Hepatocyte (in vitro differentiated cells): ENCODE measurements around the gene MED7. TPM values are rescaled to one million over a fixed set of nuclear protein-coding genes. Genes with fewer than 3 reads are reported as not detected.

Source experiments
- DNase-seq: peaks from one replicate; pipeline ENCODE4 v3.0.0-alpha.2; 2016; ENCODE audit warnings: low spot score
- H2AFZ ChIP-seq: fragments of 200-600 bp; sonication (generic); 2 replicates; pipeline ENCODE4 v1.6.0; 2016; ENCODE audit warnings: antibody characterized with exemption, mild to moderate bottlenecking
- H3K27ac ChIP-seq: fragments of 200-600 bp; sonication (generic); 2 replicates; pipeline ENCODE4 v1.5.1; 2016; ENCODE audit warnings: mild to moderate bottlenecking
- H3K27me3 ChIP-seq: fragments of 200-600 bp; sonication (generic); 2 replicates; pipeline ENCODE4 v1.6.1; 2016
- H3K36me3 ChIP-seq: fragments of 200-600 bp; sonication (generic); replicated peaks from 2 replicates; pipeline ENCODE4 v1.5.1; 2016; ENCODE audit warnings: low read depth; ENCODE audit not compliant: insufficient read depth
- H3K4me1 ChIP-seq: fragments of 200-600 bp; sonication (generic); 2 replicates; pipeline ENCODE4 v1.5.1; 2016; ENCODE audit warnings: mild to moderate bottlenecking, moderate library complexity; ENCODE audit not compliant: insufficient read depth
- H3K4me2 ChIP-seq: fragments of 200-600 bp; sonication (generic); 2 replicates; pipeline ENCODE4 v1.6.0; 2016
- H3K4me3 ChIP-seq: fragments of 200-600 bp; sonication (generic); 2 replicates; pipeline ENCODE4 v1.5.1; 2016; ENCODE audit warnings: mild to moderate bottlenecking
- H3K79me2 ChIP-seq: fragments of 200-600 bp; sonication (generic); 2 replicates; pipeline ENCODE4 v1.6.0; 2017; ENCODE audit warnings: mild to moderate bottlenecking
- H3K9me2 ChIP-seq: fragments of 200-600 bp; sonication (generic); replicated peaks from 2 replicates; pipeline ENCODE4 v1.6.0; 2017; ENCODE audit warnings: mild to moderate bottlenecking; ENCODE audit not compliant: insufficient read depth
- H3K9me3 ChIP-seq: fragments of 200-600 bp; sonication (generic); 2 replicates; pipeline ENCODE4 v1.5.1; 2016; ENCODE audit warnings: low read depth, mild to moderate bottlenecking
- H4K20me1 ChIP-seq: fragments of 200-600 bp; sonication (generic); 2 replicates; pipeline ENCODE4 v1.6.0; 2016; ENCODE audit warnings: mild to moderate bottlenecking; ENCODE audit not compliant: insufficient read depth, poor library complexity, severe bottlenecking
- CTCF ChIP-seq: fragments of 200-600 bp; sonication (generic); IDR thresholded peaks from 2 replicates; pipeline ENCODE4 v1.5.1; 2016; ENCODE audit warnings: antibody characterized with exemption, mild to moderate bottlenecking; ENCODE audit not compliant: poor library complexity
- EZH2 ChIP-seq: fragments of 200-600 bp; sonication (generic); IDR thresholded peaks from 2 replicates; pipeline ENCODE4 v1.6.1; 2016; ENCODE audit warnings: antibody characterized with exemption, mild to moderate bottlenecking, borderline replicate concordance
- EZH2phosphoT487 ChIP-seq: fragments of 200-600 bp; sonication (generic); IDR thresholded peaks from one replicate; pipeline ENCODE4 v1.6.1; 2018; ENCODE audit warnings: antibody characterized with exemption, mild to moderate bottlenecking, low read depth, moderate library complexity; ENCODE audit not compliant: unreplicated experiment, severe bottlenecking
- WGBS: methylation state at CpG from one replicate; pipeline ENCODE4 v1.1.6; 2016; ENCODE audit warnings: low lambda C conversion rate; ENCODE audit errors: missing lambda C conversion rate; 5-methylcytosine and 5-hydroxymethylcytosine counted together
- polyA plus RNA-seq: library from polyadenylated mRNA; unstranded; fragments of >200 nt; fragmentation: Nextera tagmentation; extraction: Ambion mirVana; gene quantifications from 2 replicates; pipeline ENCODE4 v1.2.1, GENCODE V29; 2016
- total RNA-seq: library from RNA; depleted of rRNA; stranded (reverse); fragments of >200 nt; gene quantifications from 2 replicates; pipeline ENCODE4 v1.2.3, GENCODE V29; 2014

MED7 gene
- total and polyA plus RNA-seq, 2 experiments from 2014 or later = 16.8 to 20.7 TPM

- H3K9me2 ChIP-seq = no peaks in the 10 kb centered on the region
- H3K9me3 ChIP-seq = no peaks in the 10 kb centered on the region
- H3K79me2 ChIP-seq = no peaks in the 10 kb centered on the region
- TF ChIP-seq CTCF = no peak
- no peak for TF ChIP-seq EZH2phosphoT487
- no peak for TF ChIP-seq EZH2
- H2AFZ ChIP-seq = no peak overlapping the region
- no peaks in the 10 kb centered on the region for H4K20me1 ChIP-seq
- H3K27ac ChIP-seq = no peak overlapping the region
- H3K4me3 ChIP-seq = no peak overlapping the region
- H3K4me2 ChIP-seq = no peak overlapping the region
- 95% methylated on average over 4 of the region's 4 CpGs for WGBS
- H3K27me3 ChIP-seq = peaks cover 7% of the 10 kb centered on the region
- no peaks in the 10 kb centered on the region for H3K4me1 ChIP-seq
- no peak for DNase-seq
- H3K36me3 ChIP-seq = no peaks in the 10 kb centered on the region
Measured at GRCh38 chr5:157160001-157160400, 17.3 kb upstream of the MED7 start.

- H3K27ac ChIP-seq = no peak overlapping the region
- peaks cover 7% of the 10 kb centered on the region for H3K27me3 ChIP-seq
- no peak for DNase-seq
- H3K4me3 ChIP-seq = no peak overlapping the region
- no peak overlapping the region for H3K4me2 ChIP-seq
- no peaks in the 10 kb centered on the region for H3K9me3 ChIP-seq
- no peaks in the 10 kb centered on the region for H3K79me2 ChIP-seq
- no peaks in the 10 kb centered on the region for H4K20me1 ChIP-seq
- TF ChIP-seq EZH2 (no peak), CTCF (no peak), EZH2phosphoT487 (no peak)
- no peaks in the 10 kb centered on the region for H3K4me1 ChIP-seq
- no peaks in the 10 kb centered on the region for H3K9me2 ChIP-seq
- 93% methylated on average over 6 of the region's 6 CpGs for WGBS
- H2AFZ ChIP-seq = no peak overlapping the region
- no peaks in the 10 kb centered on the region for H3K36me3 ChIP-seq
Measured at GRCh38 chr5:157159209-157159751, 16.6 kb upstream of the MED7 start.

GRCh38 chr5:157157293-157157891 is 14.7 kb upstream of the MED7 start:
- no peaks in the 10 kb centered on the region for H3K9me3 ChIP-seq
- H3K9me2 ChIP-seq = no peaks in the 10 kb centered on the region
- H3K27me3 ChIP-seq = peaks cover 7% of the 10 kb centered on the region
- no peak overlapping the region for H3K4me3 ChIP-seq
- no peaks in the 10 kb centered on the region for H3K79me2 ChIP-seq
- H3K36me3 ChIP-seq = no peaks in the 10 kb centered on the region
- H2AFZ ChIP-seq = no peak overlapping the region
- 83% methylated on average over 1 of the region's 1 CpG for WGBS
- H3K27ac ChIP-seq = no peak overlapping the region
- TF ChIP-seq CTCF (no peak), EZH2phosphoT487 (no peak), EZH2 (no peak)
- DNase-seq = no peak
- no peaks in the 10 kb centered on the region for H4K20me1 ChIP-seq
- no peak overlapping the region for H3K4me2 ChIP-seq
- H3K4me1 ChIP-seq = no peaks in the 10 kb centered on the region
